Fibroblast of the aortic adventitia (primary cell): ENCODE data around the gene DEPDC5. TPM values are rescaled to one million over a fixed set of nuclear protein-coding genes. Genes with fewer than 3 reads are reported as not detected.
"Not testable (repeated sequence)": the region's sequence is repeated elsewhere in the genome, so short reads cannot be mapped to it uniquely, and the experiment has no call there.

Experiments used
- DNase-seq: peaks from one replicate; pipeline ENCODE4 v3.0.0-alpha.2; 2010; ENCODE audit warnings: low read depth
- H3K4me3 ChIP-seq: 2 replicates; pipeline ENCODE4 v1.5.1; 2011; ENCODE audit warnings: low read depth, mild to moderate bottlenecking, control low read depth, low read length, moderate library complexity
- total RNA-seq: library from RNA; depleted of rRNA; stranded (reverse); fragments of >200 nt; gene quantifications from 2 replicates; pipeline ENCODE4 v1.2.3, GENCODE V29; 2012; ENCODE audit warnings: low replicate concordance
- TF ChIP-seq, protein P1 (sequence below): IDR thresholded peaks from 2 replicates; pipeline ENCODE4 v1.5.1; 2011; ENCODE audit warnings: mild to moderate bottlenecking, low read length, control low read depth, inconsistent platforms; ENCODE audit not compliant: insufficient read depth

The DEPDC5 gene
- total RNA-seq, 1 donor = 17.7 TPM

DNA sequence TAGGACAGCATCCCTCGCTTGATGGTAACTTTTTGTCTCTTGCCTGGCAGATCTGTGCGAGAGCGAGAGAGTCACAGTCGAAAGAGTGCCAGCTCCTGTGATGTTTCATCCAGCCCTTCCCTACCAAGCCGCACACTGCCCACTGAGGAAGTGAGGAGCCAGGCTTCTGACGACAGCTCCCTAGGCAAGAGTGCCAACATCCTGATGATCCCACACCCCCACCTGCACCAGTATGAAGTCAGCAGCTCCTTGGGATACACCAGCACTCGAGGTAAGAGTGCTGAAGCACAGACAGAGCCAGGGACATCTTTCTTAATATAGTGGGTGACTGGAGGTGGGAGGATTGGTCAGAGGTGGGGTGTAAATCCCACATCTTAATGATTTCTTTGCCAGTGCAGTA, 61.1 kb downstream of the DEPDC5 start:
- no peak overlapping the region for H3K4me3 ChIP-seq
- DNase-seq = no peak
- TF ChIP-seq, protein P1, sequence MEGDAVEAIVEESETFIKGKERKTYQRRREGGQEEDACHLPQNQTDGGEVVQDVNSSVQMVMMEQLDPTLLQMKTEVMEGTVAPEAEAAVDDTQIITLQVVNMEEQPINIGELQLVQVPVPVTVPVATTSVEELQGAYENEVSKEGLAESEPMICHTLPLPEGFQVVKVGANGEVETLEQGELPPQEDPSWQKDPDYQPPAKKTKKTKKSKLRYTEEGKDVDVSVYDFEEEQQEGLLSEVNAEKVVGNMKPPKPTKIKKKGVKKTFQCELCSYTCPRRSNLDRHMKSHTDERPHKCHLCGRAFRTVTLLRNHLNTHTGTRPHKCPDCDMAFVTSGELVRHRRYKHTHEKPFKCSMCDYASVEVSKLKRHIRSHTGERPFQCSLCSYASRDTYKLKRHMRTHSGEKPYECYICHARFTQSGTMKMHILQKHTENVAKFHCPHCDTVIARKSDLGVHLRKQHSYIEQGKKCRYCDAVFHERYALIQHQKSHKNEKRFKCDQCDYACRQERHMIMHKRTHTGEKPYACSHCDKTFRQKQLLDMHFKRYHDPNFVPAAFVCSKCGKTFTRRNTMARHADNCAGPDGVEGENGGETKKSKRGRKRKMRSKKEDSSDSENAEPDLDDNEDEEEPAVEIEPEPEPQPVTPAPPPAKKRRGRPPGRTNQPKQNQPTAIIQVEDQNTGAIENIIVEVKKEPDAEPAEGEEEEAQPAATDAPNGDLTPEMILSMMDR = no peak

- DNase-seq, H3K4me3 ChIP-seq: not testable (repeated sequence)
Measured at GRCh38 chr22:31815383-31815814, 61.6 kb downstream of the DEPDC5 start.

DNA sequence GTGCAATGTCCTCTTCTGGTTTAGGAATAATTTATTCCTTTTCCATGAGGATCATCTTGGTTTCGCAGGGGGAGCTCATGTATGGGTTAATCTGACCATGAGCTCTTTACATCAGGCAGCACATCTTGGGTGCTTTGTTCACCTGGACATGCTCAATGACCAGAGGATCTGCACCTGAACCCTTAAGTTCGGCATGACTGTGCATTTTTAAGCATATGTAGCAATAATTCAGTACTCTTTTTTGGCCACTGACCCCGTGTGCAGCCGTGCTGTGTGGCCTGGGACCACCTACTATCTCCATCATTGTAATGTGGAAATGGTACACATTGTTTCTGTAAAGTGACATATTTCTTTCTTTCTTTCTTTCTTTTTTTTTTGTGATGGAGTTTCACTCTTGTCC, 62.9 kb downstream of the DEPDC5 start:
- no peak for DNase-seq
- H3K4me3 ChIP-seq = no peak overlapping the region
- TF ChIP-seq, protein P1 = no peak

DNA sequence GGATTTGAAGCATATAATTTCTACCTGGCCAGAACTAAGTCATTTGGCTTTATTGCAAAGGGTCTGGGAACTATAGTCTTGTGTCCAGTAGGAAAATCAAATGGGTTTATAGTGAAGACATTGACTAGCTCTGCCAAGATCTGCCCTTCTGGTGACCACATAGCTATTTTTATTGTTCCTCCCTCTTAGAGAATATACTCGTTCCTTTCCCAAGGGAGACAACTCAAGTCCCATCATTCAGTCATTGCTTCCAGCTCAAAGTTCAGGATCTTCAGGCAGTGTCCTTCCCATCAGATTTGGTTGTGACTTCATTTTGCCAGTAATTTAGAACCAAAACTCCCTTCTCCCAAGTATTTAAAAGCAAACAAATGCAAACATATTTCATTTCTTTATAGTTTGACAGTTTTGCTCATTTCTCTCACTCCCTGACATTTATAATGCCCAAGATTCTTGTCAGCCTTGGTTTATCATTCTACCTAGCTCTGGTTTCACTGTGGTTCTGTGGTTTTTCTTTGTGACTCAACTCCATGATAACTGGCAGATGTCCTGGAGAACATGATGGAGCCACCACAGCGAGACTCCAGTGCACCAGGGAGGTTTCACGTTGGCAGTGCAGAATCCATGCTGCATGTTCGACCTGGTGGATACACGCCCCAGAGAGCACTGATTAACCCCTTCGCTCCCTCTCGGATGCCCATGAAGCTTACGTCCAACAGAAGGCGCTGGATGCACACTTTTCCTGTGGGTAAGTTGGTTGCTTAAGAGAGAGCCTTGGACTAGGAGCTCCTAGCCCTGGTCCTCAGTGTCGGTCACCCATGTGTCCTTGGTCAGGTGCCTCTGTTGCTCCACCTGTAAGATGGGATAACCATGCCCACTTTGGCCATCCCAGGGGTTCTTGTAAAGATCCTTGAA, 64.9 kb downstream of the DEPDC5 start:
- TF ChIP-seq, protein P1 = no peak
- DNase-seq = peak; percentile 8
- no peak overlapping the region for H3K4me3 ChIP-seq

- TF ChIP-seq, protein P1 = no peak
- no peak for DNase-seq
- H3K4me3 ChIP-seq = no peak overlapping the region
Measured at GRCh38 chr22:31820655-31821054, 66.8 kb downstream of the DEPDC5 start.

DNA sequence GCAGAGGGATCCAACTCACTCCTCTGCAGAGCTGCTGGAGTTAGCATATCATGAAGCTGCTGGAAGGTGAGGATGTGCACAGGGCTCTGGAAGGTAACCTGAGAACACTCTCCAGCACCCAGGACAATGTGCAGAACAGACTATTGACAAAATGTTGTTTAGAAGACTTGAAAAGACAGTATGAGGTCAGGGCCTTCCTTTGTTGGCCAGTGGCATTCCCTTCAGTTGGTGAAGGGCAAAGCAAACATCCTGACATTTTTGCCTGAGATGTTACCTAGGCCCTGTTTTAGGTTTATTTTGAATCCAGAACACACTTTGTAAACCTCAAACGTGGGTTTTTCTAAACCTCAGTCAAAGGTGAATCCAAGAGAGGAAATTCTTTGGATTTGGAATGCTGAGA, 67.8 kb downstream of the DEPDC5 start:
- TF ChIP-seq, protein P1 = no peak

DNA sequence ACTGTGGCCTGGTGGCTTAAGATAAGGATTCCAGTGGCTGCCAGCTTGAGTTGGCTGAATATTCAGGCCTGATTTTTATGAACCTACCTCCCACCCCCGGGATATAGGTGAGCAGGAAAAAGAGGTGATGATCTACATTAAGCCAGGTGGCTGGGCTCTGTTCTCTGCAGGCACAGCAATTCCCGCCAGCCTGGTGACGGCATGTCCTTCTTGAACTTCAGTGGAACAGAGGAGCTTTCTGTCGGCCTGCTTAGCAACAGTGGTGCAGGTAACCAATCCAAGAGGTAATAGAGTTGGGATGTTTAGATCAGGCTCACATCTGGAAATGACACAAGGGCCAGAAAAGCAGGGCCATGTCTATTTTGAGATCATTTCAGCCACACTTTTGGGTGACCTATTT, 68.7 kb downstream of the DEPDC5 start:
- H3K4me3 ChIP-seq = no peak overlapping the region
- TF ChIP-seq, protein P1 = no peak
- DNase-seq = no peak

More for the DNA sequence above, 67.8 kb downstream of the DEPDC5 start:
- no peak for DNase-seq
- H3K4me3 ChIP-seq = no peak overlapping the region
